ENCODE results near the gene TLE5.
A peak's percentile ranks its signal among the peaks of the same experiment; 100 is the strongest.
"Not testable (repeated sequence)": the region's sequence is repeated elsewhere in the genome, so short reads cannot be mapped to it uniquely, and the experiment has no call there.

Gene TLE5

GRCh38 chr19:3059653-3060052, 2.6 kb downstream of the TLE5 start:
- H3K4me1 ChIP-seq (ENCODE audit: insufficient read depth, low read length) = peaks cover 20% of the 10 kb centered on the region; the same call in 1 of the 2 replicates
- no peak overlapping the region for H3K9ac ChIP-seq (ENCODE audit: low read depth, low read length)
- H3K36me3 ChIP-seq (ENCODE audit: insufficient read depth, low read length) = no peaks in the 10 kb centered on the region

GRCh38 chr19:3058821-3059314, 3.4 kb downstream of the TLE5 start:
- Histone ChIP-seq H3K4me1 (ENCODE audit: insufficient read depth, low read length) (peaks cover 25% of the 10 kb centered on the region), H3K36me3 (ENCODE audit: insufficient read depth, low read length) (no peaks in the 10 kb centered on the region), H3K9me3 (ENCODE audit: control insufficient read depth, insufficient read depth, low read length) (no peaks in the 10 kb centered on the region), H3K9ac (ENCODE audit: low read depth, low read length) (no peak overlapping the region)

More at GRCh38 chr19:3059653-3060052, 2.6 kb downstream of the TLE5 start:
- no peaks in the 10 kb centered on the region for H3K9me3 ChIP-seq (ENCODE audit: control insufficient read depth, insufficient read depth, low read length)

GRCh38 chr19:3058009-3058820, 4.1 kb downstream of the TLE5 start:
- Histone ChIP-seq H3K36me3 (ENCODE audit: insufficient read depth, low read length) (no peaks in the 10 kb centered on the region), H3K9ac (ENCODE audit: low read depth, low read length) (no peak overlapping the region), H3K4me1 (ENCODE audit: insufficient read depth, low read length) (peaks cover 31% of the 10 kb centered on the region), H3K9me3 (ENCODE audit: control insufficient read depth, insufficient read depth, low read length) (no peaks in the 10 kb centered on the region)

- H3K4me1 ChIP-seq (ENCODE audit: insufficient read depth, low read length) = peaks cover 33% of the 10 kb centered on the region
- H3K9me3 ChIP-seq (ENCODE audit: control insufficient read depth, insufficient read depth, low read length) = no peaks in the 10 kb centered on the region
- H3K9ac ChIP-seq (ENCODE audit: low read depth, low read length) = no peak overlapping the region
- no peaks in the 10 kb centered on the region for H3K36me3 ChIP-seq (ENCODE audit: insufficient read depth, low read length)
These were observed 5.0 kb downstream of the TLE5 start for GRCh38 chr19:3057275-3057714.

GRCh38 chr19:3056417-3057088, 5.7 kb downstream of the TLE5 start:
- H3K9ac ChIP-seq (ENCODE audit: low read depth, low read length) = no peak overlapping the region
- no peaks in the 10 kb centered on the region for H3K9me3 ChIP-seq (ENCODE audit: control insufficient read depth, insufficient read depth, low read length)
- no peaks in the 10 kb centered on the region for H3K36me3 ChIP-seq (ENCODE audit: insufficient read depth, low read length)
- H3K4me1 ChIP-seq (ENCODE audit: insufficient read depth, low read length) = peaks cover 33% of the 10 kb centered on the region

DNA sequence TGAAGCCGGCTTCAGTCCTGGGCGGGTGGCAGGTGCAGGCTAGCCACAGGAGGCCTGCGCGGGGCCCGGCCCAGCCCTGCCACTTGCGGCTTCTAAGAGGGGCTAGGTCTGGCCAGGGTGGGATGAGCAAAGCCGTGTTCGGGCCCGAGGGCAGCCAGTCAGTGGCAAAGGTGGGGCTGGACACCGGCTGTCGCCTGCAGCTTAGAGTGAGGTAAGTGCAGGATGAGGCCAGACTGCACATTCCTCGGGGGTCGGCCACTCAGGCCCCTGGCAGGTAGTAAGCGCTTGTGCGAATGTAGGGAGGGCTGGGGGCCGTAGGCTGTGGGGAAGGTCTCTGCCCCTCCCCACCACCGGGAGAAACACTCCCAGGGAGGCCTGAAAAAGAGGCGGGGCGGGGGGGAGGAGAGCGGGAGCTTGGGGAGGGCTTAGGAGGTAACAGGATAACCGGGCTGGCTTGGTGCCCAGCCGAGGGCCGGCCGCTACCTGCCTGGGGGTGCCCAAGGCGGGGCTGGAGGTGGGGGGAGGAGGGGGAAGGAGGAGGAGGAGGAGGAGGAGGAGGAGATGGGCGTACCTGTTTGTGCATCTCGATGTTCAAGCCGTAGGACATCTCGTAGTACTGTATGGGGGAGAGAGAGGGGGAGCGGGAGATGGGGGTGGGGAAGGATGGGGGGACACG, 6.4 kb downstream of the TLE5 start:
- Histone ChIP-seq H3K9me3 (ENCODE audit: control insufficient read depth, insufficient read depth, low read length) (no peaks in the 10 kb centered on the region), H3K9ac (ENCODE audit: low read depth, low read length) (no peak overlapping the region; the same call in 1 of the 2 replicates), H3K4me1 (ENCODE audit: insufficient read depth, low read length) (peaks cover 33% of the 10 kb centered on the region), H3K36me3 (ENCODE audit: insufficient read depth, low read length) (no peaks in the 10 kb centered on the region)

GRCh38 chr19:3054972-3055740, 7.1 kb downstream of the TLE5 start:
- no peak overlapping the region; the same call in 1 of the 2 replicates for H3K9ac ChIP-seq (ENCODE audit: low read depth, low read length)
- H3K9me3 ChIP-seq (ENCODE audit: control insufficient read depth, insufficient read depth, low read length) = no peaks in the 10 kb centered on the region
- peaks cover 33% of the 10 kb centered on the region for H3K4me1 ChIP-seq (ENCODE audit: insufficient read depth, low read length)
- H3K36me3 ChIP-seq (ENCODE audit: insufficient read depth, low read length) = no peaks in the 10 kb centered on the region

- H3K9me3 ChIP-seq (ENCODE audit: control insufficient read depth, insufficient read depth, low read length) = no peaks in the 10 kb centered on the region
- no peak overlapping the region for H3K9ac ChIP-seq (ENCODE audit: low read depth, low read length)
- peaks cover 33% of the 10 kb centered on the region for H3K4me1 ChIP-seq (ENCODE audit: insufficient read depth, low read length)
- no peaks in the 10 kb centered on the region for H3K36me3 ChIP-seq (ENCODE audit: insufficient read depth, low read length)
These were observed 7.9 kb downstream of the TLE5 start for GRCh38 chr19:3054265-3054971.

GRCh38 chr19:3053780-3054179, 8.5 kb downstream of the TLE5 start:
- H3K9ac ChIP-seq (ENCODE audit: low read depth, low read length) = no peak overlapping the region
- peaks cover 32% of the 10 kb centered on the region for H3K4me1 ChIP-seq (ENCODE audit: insufficient read depth, low read length)
- no peaks in the 10 kb centered on the region for H3K36me3 ChIP-seq (ENCODE audit: insufficient read depth, low read length)
- H3K9me3 ChIP-seq (ENCODE audit: control insufficient read depth, insufficient read depth, low read length) = no peaks in the 10 kb centered on the region

DNA sequence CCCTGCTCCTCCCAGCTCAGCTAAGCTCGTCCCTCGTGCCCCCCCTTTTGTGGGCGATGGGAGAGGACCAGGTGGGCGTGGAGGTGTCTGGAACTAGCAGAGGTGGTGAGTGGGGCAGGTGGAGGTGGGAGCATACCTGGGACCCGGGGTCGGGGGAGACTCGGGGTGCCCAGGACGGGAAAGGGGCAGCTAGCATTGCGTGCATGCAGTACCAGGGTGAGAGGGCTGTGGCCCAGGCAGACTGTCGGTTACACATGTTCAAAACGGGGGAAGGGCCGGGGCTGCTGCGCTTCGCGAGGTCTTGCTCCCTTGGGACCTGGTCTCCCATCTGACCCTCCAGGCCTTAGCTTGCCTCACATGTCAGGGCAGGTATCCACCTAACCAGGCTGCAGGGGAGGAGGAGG, 9.1 kb downstream of the TLE5 start:
- H3K36me3 ChIP-seq (ENCODE audit: insufficient read depth, low read length) = no peaks in the 10 kb centered on the region
- H3K9me3 ChIP-seq (ENCODE audit: control insufficient read depth, insufficient read depth, low read length) = no peaks in the 10 kb centered on the region
- H3K4me1 ChIP-seq (ENCODE audit: insufficient read depth, low read length) = peaks cover 28% of the 10 kb centered on the region
- no peak overlapping the region for H3K9ac ChIP-seq (ENCODE audit: low read depth, low read length)

GRCh38 chr19:3050016-3050415, 12.3 kb downstream of the TLE5 start:
- H3K9me3 ChIP-seq (ENCODE audit: control insufficient read depth, insufficient read depth, low read length); H3K9ac ChIP-seq (ENCODE audit: low read depth, low read length); H3K36me3 ChIP-seq (ENCODE audit: insufficient read depth, low read length): not testable (repeated sequence)
- H3K4me1 ChIP-seq (ENCODE audit: insufficient read depth, low read length) = peaks cover 21% of the 10 kb centered on the region

GRCh38 chr19:3049089-3049488, 13.2 kb downstream of the TLE5 start:
- no peak overlapping the region for H3K9ac ChIP-seq (ENCODE audit: low read depth, low read length)
- peaks cover 15% of the 10 kb centered on the region for H3K4me1 ChIP-seq (ENCODE audit: insufficient read depth, low read length)
- no peaks in the 10 kb centered on the region for H3K36me3 ChIP-seq (ENCODE audit: insufficient read depth, low read length)
- no peaks in the 10 kb centered on the region for H3K9me3 ChIP-seq (ENCODE audit: control insufficient read depth, insufficient read depth, low read length)

DNA sequence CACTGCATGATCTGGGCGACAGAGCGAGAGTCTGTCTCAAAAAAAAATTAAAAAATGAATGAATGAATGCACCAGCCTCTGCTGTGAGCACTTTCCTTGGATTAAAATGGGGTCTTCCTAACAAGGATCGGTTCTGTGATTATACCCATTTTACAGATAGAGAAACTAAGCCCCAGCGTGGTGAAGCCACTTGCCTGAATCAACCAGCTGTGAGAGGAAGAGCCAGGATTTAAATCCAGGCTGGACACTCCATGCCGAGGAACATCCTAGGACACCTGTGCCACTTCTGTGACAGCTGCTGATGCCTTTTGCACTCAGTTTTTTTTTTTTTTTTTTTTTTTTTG, 14.1 kb downstream of the TLE5 start:
- Histone ChIP-seq H3K4me1 (ENCODE audit: insufficient read depth, low read length) (peaks cover 7% of the 10 kb centered on the region; the same call in 1 of the 2 replicates), H3K9me3 (ENCODE audit: control insufficient read depth, insufficient read depth, low read length) (no peaks in the 10 kb centered on the region), H3K36me3 (ENCODE audit: insufficient read depth, low read length) (no peaks in the 10 kb centered on the region), H3K9ac (ENCODE audit: low read depth, low read length) (peak overlapping the region; percentile 49; the same call in 1 of the 2 replicates)
